Stimulated activated CD8-positive, alpha-beta memory T cell treated with anti-CD3 and anti-CD28 coated beads, Interleukin-15, amount 100 ng/mL, for 24 hours (primary cell): ENCODE results near the gene EARS2.

Experiments
- DNase-seq: peaks from one replicate; pipeline ENCODE4 v3.0.0-alpha.2; 2020; ENCODE audit warnings: low read depth

EARS2 gene

GRCh38 chr16:23480257-23480656, 76.9 kb downstream of the EARS2 start:
- no peak for DNase-seq

- DNase-seq, result no peak
Measured at GRCh38 chr16:23479138-23479537, 78.0 kb downstream of the EARS2 start.

- DNase-seq, result no peak
Measured at GRCh38 chr16:23478566-23478965, 78.6 kb downstream of the EARS2 start.

- no peak for DNase-seq
Measured at GRCh38 chr16:23476289-23476688, 80.9 kb downstream of the EARS2 start.
